Inflammatory macrophage (primary cell): ENCODE data around the gene SURF4.
"Not testable (repeated sequence)": the region's sequence is repeated elsewhere in the genome, so short reads cannot be mapped to it uniquely, and the experiment has no call there.

ENCODE experiments used
- DNase-seq, 2 donors: peaks; one replicate each; pipeline ENCODE4 v3.0.0-alpha.2; 2020 to 2022

Gene SURF4

DNA sequence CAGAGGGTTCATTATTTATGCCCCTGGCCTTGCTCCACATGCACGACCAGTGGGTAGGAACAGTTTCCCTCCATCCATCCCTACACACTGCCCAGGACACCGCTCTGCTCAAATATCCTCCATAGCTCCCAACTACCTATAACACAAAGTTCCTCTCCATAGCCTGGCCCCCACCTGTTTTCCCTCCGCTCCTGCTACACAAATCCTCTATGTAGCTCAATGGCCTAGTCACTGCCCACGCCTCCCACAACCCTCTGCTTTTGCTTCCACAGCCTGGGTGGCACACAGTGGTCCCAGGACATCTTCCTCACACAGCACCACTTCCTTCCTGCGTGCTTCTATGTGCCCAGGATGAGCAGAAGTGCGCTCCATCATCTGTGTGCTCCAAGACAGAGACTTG is 21.5 kb upstream of the SURF4 start:
- no peak for DNase-seq

DNA sequence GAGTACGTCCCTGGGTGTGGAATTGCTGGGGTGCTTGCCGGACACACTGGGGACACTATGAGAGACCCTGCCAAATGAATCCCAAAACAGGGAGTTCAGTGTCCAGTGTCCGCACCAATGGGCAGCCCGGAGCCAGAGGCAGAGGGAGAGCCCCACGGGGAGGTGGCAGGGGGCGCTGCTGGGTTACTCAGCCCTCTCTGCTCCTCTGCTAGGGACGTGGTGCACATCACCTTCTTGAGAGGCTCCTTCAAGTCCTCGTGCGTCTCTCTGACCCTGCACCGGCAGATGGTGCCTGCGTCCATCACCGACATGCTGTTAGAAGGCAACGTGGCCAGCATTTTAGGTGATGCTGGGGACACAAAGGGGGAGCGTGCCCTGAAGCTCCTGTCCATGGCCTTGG is 21.1 kb upstream of the SURF4 start:
- DNase-seq, result no peak

GRCh38 chr9:133394687-133395271 is 18.9 kb upstream of the SURF4 start:
- no peak for DNase-seq

GRCh38 chr9:133393399-133393798 is 17.5 kb upstream of the SURF4 start:
- no peak for DNase-seq

- DNase-seq, result not testable (repeated sequence)
Measured at GRCh38 chr9:133392308-133392707, 16.4 kb upstream of the SURF4 start.

DNA sequence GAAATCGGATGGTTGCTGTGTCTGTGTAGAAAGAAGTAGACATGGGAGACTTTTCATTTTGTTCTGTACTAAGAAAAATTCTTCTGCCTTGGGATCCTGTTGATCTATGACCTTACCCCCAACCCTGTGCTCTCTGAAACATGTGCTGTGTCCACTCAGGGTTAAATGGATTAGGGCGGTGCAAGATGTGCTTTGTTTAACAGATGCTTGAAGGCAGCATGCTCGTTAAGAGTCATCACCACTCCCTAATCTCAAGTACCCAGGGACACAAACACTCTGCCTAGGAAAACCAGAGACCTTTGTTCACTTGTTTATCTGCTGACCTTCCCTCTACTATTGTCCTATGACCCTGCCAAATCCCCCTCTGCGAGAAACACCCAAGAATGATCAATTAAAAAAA is 15.6 kb upstream of the SURF4 start:
- DNase-seq, result not testable (repeated sequence)

DNA sequence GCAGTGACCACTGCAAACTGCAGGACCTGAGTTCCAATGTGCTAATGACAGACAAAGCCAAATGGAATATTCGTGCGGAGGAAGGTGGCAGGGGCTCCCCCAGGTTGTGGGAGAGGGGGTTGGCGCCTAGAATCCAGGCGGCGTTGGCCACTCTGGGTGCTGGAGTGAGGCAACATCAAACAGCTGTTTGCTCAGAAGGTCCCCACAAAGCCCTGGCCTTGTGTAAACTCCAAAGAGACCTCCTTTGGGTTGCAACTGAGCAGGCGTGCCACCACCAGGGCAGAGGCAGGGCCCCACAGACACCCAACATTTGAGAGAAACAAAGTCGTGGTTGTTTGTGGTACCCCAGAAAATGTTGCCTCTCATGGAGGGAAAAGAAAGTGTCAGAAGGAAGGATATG is 14.9 kb upstream of the SURF4 start:
- DNase-seq, result no peak

DNA sequence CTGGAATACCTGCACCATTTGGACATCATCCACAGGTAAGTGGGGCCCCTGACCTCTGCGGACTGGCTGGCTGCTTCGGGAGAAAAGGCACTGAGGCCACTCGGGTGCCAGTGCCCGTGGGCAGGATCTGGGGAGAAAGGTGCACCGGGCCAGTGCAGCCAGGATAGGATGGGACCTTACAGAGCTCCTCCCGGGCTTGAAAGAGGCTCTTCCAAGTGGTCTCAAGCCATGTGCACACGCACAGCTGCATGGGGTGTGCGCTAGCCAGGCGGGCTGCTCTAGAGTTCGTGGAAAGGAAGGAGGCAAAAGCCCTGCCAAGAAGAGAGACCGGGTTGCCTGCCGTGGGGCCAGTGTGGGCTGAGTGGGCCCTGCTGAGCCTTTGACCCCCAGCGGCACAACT is 13.7 kb upstream of the SURF4 start:
- no peak for DNase-seq

DNA sequence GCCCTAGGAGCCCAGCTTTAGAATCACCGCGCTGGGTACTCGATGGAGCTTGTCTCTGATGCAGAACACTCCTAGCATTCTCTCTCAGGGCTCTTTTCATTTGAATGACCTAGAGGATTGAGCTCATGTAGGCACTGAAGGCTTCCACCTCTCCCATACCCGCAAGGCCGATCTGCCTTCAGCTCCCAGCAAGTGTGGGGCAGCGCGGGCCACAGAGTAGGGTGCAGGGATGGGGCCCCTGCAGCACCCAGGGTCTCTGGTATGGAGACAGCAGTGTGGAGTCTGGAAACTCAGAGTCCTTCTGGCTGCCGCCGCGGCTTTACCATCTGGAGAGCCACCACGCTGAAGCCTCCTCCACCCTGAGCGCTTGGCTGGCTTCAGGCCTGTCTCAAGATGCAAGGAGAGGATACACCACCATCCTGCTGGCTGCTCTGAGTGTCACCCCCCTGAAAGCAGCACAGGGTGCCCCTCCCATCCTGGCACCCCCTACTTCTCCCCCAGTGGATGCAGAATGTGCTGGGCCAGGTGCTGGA is 13.2 kb upstream of the SURF4 start:
- DNase-seq, result no peak

DNA sequence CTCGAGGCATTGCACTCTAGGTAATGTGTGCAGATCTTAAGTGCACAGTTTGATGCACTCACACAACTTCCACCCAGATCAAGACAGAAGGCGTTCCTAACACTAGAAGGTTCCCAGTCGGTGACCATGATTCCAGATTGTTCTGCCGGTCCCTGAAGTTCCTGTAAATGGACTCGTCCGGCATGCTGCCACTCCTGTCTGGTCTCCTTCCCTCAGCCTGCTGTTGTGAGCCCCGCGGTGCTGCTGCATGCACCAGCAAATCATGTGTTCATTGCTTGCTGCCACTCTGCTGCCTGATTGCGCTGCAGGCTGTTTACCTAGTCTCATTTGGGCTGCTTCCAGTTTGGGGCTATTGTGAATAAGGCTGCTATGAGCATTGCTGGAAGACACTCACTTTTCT is 11.8 kb upstream of the SURF4 start:
- no peak for DNase-seq

- no peak for DNase-seq
Measured at GRCh38 chr9:133386338-133386737, 10.5 kb upstream of the SURF4 start.

DNA sequence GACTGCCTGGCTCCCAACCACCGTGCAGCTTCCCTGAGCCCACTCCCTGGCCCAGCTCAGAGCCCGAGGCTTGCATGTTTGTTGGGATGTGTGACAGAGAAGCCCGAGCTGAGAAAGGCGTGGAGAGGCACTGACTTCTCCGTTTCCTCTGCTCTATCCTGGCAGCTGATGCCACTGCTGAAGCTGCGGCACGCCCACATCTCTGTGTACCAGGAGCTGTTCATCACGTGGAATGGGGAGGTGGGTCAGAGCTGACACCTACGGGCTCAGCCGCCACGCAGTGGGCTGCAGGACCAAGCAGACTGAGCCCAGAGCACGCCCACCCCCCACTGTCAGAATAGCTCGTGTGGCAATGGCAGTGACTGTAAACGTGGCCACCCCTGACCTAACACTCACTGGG is 9.6 kb upstream of the SURF4 start:
- DNase-seq, result no peak

GRCh38 chr9:133384736-133385321 is 9.0 kb upstream of the SURF4 start:
- DNase-seq, result no peak

DNA sequence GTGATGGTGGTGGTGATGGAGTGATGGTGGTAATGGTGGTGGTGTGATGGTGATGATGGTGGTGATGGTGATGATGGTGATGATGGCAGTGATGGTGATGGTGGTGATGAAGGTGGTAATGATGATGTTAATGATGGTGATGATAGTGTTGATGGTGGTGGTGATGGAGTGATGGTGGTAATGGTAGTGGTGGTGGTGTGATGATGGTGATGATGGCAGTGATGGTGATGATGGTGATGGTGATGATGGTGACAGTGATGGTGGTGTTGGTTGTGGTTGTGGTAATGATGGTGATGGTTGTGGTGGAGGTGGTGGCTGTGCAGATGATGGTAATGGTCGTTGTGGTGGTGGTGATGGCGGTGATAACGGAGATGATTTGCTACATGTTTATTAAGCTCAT is 7.6 kb upstream of the SURF4 start:
- no peak for DNase-seq

- DNase-seq, result no peak
Measured at GRCh38 chr9:133382507-133383141, 6.8 kb upstream of the SURF4 start.

DNA sequence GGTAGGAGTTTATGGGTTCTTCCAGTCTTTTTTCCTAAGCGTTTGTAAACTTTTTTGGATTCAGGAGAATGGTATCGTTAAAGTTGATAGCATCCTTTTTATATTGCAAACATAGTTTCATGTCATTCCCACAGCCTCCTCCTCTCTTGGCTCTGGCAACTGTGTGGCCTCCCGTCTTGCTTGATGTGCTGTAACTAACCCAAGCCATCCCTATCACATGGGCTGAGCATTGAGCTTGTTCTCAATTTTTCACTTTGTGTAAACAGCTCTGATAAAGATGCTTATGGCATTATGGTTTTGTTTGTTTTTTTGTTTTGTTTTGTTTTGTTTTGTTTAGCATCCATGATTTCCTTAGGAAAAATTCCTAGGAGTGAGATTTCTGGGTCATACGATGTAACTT is 4.9 kb upstream of the SURF4 start:
- DNase-seq, result no peak

DNA sequence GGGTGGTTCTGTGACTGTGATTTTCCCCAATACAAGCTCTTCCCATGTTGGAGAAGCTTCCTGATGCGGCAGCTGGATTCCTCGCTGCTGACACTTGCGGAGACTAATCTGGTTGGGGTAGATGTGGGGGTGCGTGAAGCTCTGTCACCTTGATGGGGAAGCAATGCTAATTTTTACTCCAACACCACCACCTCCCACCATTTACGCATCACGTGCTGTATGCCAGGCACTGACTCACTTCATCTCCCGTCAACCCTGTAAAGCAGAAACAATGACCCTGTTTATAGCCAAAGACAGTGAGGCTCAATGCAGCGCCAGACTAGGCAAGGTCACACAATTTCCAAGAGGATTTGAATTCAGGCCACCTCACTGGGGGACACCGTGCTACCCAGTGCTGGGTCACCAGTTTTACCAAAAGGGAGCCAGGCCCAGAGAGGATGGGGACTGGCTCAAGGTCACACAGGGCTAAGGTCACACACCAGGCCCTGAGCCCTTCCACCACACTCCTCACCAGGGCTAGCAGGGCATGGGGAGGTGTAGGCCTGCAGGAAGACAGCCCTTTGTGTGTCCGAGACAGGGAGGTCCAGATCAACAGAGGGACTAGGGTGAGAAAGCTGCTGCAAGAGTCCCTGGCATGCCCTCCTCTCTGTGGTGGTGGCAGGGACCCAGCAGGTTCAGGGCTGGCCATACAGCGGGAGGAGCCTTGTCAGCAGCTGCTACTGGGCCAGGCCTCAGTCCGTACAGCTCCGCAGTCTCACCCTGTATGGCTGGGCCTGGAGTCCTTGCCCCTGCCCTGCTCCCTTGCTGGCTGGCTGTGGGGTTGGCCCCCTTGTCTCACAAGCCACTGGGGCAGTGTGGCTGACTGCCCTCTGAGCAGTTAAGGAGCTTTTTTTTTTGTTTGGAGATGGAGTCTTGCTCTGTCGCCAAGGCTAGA is 3.6 kb upstream of the SURF4 start:
- no peak for DNase-seq

GRCh38 chr9:133378408-133378962 is 2.6 kb upstream of the SURF4 start:
- no peak for DNase-seq

- DNase-seq, result no peak
Measured at GRCh38 chr9:133377721-133378216, 1.9 kb upstream of the SURF4 start.

DNA sequence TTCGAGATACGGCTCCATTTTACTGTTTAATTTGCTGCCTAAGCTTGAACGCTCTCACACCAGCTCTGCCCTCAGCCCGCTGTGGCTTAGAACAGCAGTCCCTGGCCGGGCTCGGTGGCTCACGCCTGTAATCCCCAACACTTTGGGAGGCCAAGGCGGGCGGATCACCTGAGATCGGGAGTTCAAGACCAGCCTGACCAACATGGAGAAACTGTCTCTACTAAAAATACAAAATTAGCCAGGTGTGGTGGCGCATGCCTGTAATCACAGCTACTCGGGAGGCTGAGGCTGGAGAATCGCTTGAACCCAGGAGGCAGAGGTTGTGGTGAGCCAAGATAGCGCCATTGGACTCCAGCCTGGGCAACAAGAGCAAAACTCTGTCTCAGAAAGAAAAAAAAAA is 1.4 kb upstream of the SURF4 start:
- not testable (repeated sequence) for DNase-seq

GRCh38 chr9:133375116-133375723 is 640 bp downstream of the SURF4 start:
- DNase-seq, result peak; percentile 40 to 60

DNA sequence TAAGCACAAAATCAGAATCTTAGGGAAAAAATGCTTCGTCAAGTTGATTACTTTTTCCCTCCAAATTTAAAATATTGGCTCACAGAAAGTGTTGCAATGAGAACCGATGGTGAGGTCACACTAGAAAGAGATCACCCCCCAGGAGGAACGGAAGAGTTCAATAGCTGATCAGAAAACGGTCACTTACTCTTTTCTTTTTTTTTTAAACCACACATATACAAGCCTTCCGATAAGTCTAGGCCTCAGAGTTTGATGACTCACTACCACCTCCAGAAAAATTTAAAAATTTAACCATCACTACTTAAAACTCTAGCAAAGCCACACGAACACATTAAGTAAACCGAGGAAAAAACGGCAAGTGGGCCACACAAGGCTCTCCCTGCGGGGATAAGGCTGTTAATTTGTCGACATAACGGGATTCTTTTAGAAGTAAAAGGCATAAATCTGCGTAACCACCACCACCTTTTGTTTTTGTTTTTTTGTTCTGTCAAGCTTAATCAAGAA is 1.2 kb downstream of the SURF4 start:
- DNase-seq, result peak; percentile 8 to 47
